ENCODE results near the gene S100A4. TPM values are rescaled to one million over a fixed set of nuclear protein-coding genes. Genes with fewer than 3 reads are reported as not detected.

S100A4 gene
- total and polyA plus RNA-seq, 5 donors = 95.9 to 329 (median 160) TPM

DNA sequence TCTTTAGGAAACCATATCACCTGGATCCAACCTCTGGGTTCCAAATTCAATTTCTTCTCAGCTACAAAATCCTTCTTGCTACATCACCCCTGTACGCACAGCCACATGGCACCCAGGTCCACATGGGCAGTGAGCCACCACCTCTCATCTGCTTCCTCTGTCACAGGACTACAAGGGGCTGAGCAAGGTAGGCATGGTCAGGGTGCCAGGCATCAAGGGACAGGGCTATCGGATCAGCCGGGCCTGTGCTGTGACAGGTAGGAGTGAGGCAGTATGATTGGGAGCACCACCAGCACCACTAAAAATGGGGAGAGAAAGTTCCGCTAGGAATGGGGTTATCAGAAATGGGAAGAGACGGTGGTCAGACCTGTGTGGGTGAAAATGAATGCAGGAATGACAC is 39.2 kb downstream of the S100A4 start:
- Histone ChIP-seq H3K4me1 (ENCODE audit: control insufficient read depth, insufficient read depth, low read length) (peaks cover 3% of the 10 kb centered on the region), H3K4me3 (ENCODE audit: low read length) (no peak overlapping the region), H3K27me3 (ENCODE audit: control insufficient read depth, insufficient read depth) (no peaks in the 10 kb centered on the region), H3K9me3 (ENCODE audit: control insufficient read depth, low read length) (no peaks in the 10 kb centered on the region), H3K27ac (ENCODE audit: low read length) (peak overlapping the region; percentile 93)
- peak; percentile 9 to 13 for ATAC-seq
- intact Hi-C loops (cut with DNase I) = no loop called here
- WGBS = 70% methylated on average over 5 of the region's 5 CpGs
- DNase-seq = peak in 2 of 3 donors; percentile 39 to 74

DNA sequence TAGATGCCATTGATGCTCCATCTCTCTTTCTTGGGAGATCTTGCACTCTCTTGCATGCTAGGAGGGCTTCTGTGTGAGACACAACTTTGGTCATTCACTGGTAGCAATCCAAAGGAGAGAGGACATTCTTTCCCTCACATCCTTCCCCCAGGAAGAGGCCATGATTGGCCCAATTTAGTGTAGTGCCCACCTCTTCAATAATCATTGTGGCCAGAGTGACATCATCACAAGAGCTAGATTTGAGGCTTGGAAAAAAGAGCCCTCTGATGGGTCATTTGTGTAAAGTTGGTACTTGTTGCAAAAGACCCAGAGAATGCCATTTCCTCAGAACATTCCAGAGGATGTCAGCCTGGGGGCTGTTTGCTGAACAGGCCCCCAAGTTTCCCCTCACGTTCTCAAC is 40.0 kb downstream of the S100A4 start:
- no peak overlapping the region for H3K4me3 ChIP-seq (ENCODE audit: low read length)
- no peaks in the 10 kb centered on the region for H3K9me3 ChIP-seq (ENCODE audit: control insufficient read depth, low read length)
- ATAC-seq (no peak), DNase-seq (no peak)
- H3K27me3 ChIP-seq (ENCODE audit: control insufficient read depth, insufficient read depth) = no peaks in the 10 kb centered on the region
- H3K4me1 ChIP-seq (ENCODE audit: control insufficient read depth, insufficient read depth, low read length) = peaks cover 3% of the 10 kb centered on the region
- intact Hi-C loops (cut with DNase I) = no loop called here
- H3K27ac ChIP-seq (ENCODE audit: low read length) = no peak overlapping the region
- whole genome bisulfite sequencing = 85% methylated on average over 1 of the region's 1 CpG

DNA sequence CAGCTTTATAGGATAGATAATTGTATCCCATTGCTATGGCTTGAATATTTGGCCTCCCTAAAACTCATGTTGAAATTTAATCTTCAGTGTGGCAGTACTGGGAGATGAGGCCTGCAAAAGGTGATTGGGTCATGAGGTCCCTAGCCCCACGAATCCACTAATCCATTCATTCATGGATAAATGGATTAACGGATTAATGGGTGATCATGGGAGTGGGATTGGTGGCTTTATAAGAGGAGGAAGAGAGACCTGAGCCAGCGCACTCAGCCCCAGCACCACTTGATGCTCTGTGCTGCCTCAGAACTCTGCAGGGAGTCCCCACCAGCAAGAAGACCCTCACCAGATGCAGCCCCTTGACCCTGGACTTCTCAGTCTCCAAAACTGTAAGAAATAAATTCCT is 41.8 kb downstream of the S100A4 start:
- intact Hi-C loops (cut with DNase I) = no loop called here
- Histone ChIP-seq H3K4me3 (ENCODE audit: low read length) (no peak overlapping the region), H3K27me3 (ENCODE audit: control insufficient read depth, insufficient read depth) (no peaks in the 10 kb centered on the region), H3K4me1 (ENCODE audit: control insufficient read depth, insufficient read depth, low read length) (peaks cover 3% of the 10 kb centered on the region), H3K9me3 (ENCODE audit: control insufficient read depth, low read length) (no peaks in the 10 kb centered on the region), H3K27ac (ENCODE audit: low read length) (no peak overlapping the region)
- no peak for ATAC-seq
- DNase-seq = no peak
- 80% methylated on average over 3 of the region's 3 CpGs for WGBS

DNA sequence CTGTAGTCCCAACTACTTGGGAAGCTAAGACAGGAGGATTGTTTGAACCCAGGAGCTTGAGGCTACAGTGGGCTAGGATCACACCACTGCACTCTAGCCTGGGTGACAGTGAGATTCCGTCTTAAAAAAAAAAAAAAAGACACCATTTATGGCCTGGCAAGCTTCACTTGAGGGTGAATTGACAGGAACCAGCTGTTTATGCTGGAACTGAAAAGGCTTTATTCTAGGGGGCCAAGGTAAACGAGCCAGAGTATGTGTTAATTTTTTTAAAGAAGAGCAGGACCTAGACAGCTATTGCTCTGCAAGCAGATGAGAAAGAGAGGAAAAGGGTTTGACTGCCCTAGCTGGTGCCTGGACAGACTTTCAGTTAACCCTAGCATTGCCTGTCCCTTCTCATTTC is 46.9 kb downstream of the S100A4 start:
- no peak overlapping the region for H3K27ac ChIP-seq (ENCODE audit: low read length)
- ATAC-seq = no peak
- intact Hi-C loops (cut with DNase I) = loop anchor here in 1 of 4 donors (5.0 kb wide), 1 partner anchor 146 kb away; no protein-coding TSS in a partner anchor
- 12% methylated on average over 2 of the region's 2 CpGs for WGBS
- H3K4me3 ChIP-seq (ENCODE audit: low read length) = no peak overlapping the region
- H3K9me3 ChIP-seq (ENCODE audit: control insufficient read depth, low read length) = no peaks in the 10 kb centered on the region
- no peaks in the 10 kb centered on the region for H3K4me1 ChIP-seq (ENCODE audit: control insufficient read depth, insufficient read depth, low read length)
- no peak for DNase-seq
- H3K27me3 ChIP-seq (ENCODE audit: control insufficient read depth, insufficient read depth) = no peaks in the 10 kb centered on the region

DNA sequence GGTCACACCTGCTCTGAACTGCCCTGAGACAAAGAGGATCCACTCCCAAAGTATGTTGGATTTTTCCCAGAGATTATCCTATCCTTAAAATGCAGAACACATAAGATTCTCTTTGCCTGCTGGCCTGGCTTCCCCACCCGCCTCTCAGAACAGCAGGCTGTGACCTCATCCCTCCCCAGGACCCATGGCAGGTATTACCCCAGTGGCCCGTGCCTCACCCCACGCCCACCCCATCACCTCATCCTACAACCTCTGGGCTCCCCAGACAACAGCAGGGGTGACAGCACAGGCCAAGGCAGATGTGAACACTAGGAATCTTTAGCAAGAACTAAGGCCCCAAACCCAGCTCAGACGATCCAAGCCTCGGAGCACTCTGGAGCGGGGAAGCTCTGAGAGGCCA is 50.1 kb downstream of the S100A4 start:
- Histone ChIP-seq H3K27ac (ENCODE audit: low read length) (no peak overlapping the region), H3K4me3 (ENCODE audit: low read length) (no peak overlapping the region), H3K4me1 (ENCODE audit: control insufficient read depth, insufficient read depth, low read length) (no peaks in the 10 kb centered on the region), H3K9me3 (ENCODE audit: control insufficient read depth, low read length) (no peaks in the 10 kb centered on the region), H3K27me3 (ENCODE audit: control insufficient read depth, insufficient read depth) (no peaks in the 10 kb centered on the region)
- WGBS = 75% methylated on average over 6 of the region's 6 CpGs
- DNase-seq (no peak), ATAC-seq (peak in 1 of 2 donors; percentile 17)
- intact Hi-C loops (cut with DNase I) = loop anchor here (2.0 to 5.0 kb wide), 2 partner anchors 143 kb away; no protein-coding TSS in a partner anchor

DNA sequence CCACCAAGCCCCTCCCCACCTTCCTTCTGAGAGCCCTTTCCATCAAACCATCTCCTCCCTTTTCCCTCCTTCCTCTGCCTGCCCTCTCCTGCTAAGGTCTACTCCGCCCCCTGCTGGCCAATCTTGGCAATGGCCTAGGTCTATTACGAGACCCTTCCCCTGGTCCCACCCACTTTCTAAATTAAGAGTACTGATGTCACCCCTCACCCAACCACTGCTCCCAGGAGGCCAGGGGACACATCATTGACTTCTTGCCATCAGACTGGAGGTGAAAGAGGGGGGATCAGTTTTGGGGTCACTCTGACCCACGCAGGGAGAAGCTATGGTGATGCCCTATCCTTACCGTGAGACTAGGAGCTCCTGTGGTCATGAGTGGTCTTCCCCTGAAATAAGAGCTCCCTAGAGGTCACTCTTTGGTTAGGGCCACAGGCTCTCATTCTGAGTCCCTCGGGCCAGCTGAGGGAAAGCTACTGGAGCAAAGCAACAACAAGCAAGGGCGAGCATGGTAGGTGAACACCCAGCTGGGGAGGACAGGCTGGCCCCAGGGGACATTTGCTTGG is 50.5 kb downstream of the S100A4 start:
- intact Hi-C loops (cut with DNase I) = loop anchor here (2.0 to 5.0 kb wide), 2 partner anchors 142 to 143 kb away; no protein-coding TSS in a partner anchor
- ATAC-seq = peak; percentile 65 to 69
- DNase-seq = peak; percentile 82 to 93 (median 91)
- Histone ChIP-seq H3K4me3 (ENCODE audit: low read length) (no peak overlapping the region), H3K4me1 (ENCODE audit: control insufficient read depth, insufficient read depth, low read length) (peaks cover under 1% of the 10 kb centered on the region), H3K27me3 (ENCODE audit: control insufficient read depth, insufficient read depth) (no peaks in the 10 kb centered on the region), H3K9me3 (ENCODE audit: control insufficient read depth, low read length) (no peaks in the 10 kb centered on the region), H3K27ac (ENCODE audit: low read length) (no peak overlapping the region)
- WGBS = 42% methylated on average over 6 of the region's 6 CpGs

Other genes with a start within 250 kb of the S100A4 start
- not detected for gene PGLYRP3, start 232.9 kb downstream of the S100A4 start, total RNA-seq
- not detected for gene PGLYRP3, start 232.9 kb downstream of the S100A4 start, polyA plus RNA-seq
- not detected for gene PGLYRP4, start 197.0 kb downstream of the S100A4 start, total RNA-seq
- not detected for gene PGLYRP4, start 197.0 kb downstream of the S100A4 start, polyA plus RNA-seq
- gene S100A9, start 188.0 kb downstream of the S100A4 start, total RNA-seq = 100 to 1,000 TPM in 3 of 4 donors, 10 to 100 TPM in 1; 48.6 to 167 (median 142) TPM
- gene S100A9, start 188.0 kb downstream of the S100A4 start, polyA plus RNA-seq = 69.9 TPM
- gene S100A12, start 170.2 kb downstream of the S100A4 start, total RNA-seq = 1 to 10 TPM in 3 of 4 donors, under 1 TPM in 1; 0.68 to 2.6 (median 2.0) TPM
- 1.9 TPM for gene S100A12, start 170.2 kb downstream of the S100A4 start, polyA plus RNA-seq
- gene S100A8, start 154.7 kb downstream of the S100A4 start, total RNA-seq = 10 to 100 TPM; 27.5 to 98.1 (median 66.9) TPM
- gene S100A8, start 154.7 kb downstream of the S100A4 start, polyA plus RNA-seq = 42.3 TPM
- gene S100A7A, start 129.3 kb downstream of the S100A4 start, total RNA-seq = not detected
- not detected for gene S100A7A, start 129.3 kb downstream of the S100A4 start, polyA plus RNA-seq
- not detected for gene S100A7, start 85.2 kb downstream of the S100A4 start, total RNA-seq
- gene S100A7, start 85.2 kb downstream of the S100A4 start, polyA plus RNA-seq = not detected
- 100 to 1,000 TPM; 334 to 461 (median 411) TPM for gene S100A6, start 9.8 kb downstream of the S100A4 start, total RNA-seq
- gene S100A6, start 9.8 kb downstream of the S100A4 start, polyA plus RNA-seq = 819 TPM
- gene S100A5, start 4.9 kb downstream of the S100A4 start, total RNA-seq = not detected
- gene S100A5, start 4.9 kb downstream of the S100A4 start, polyA plus RNA-seq = not detected
- 1 to 10 TPM in 2 of 4 donors, under 1 TPM in 2; 0.54 to 2.0 (median 1.1) TPM for gene S100A3, start 3.5 kb upstream of the S100A4 start, total RNA-seq
- 1.6 TPM for gene S100A3, start 3.5 kb upstream of the S100A4 start, polyA plus RNA-seq
- gene S100A2, start 20.0 kb upstream of the S100A4 start, total RNA-seq = 1 to 10 TPM in 1 of 4 donors, under 1 TPM in 3; 0.92 to 1.2 (median 0.97) TPM
- 3.7 TPM for gene S100A2, start 20.0 kb upstream of the S100A4 start, polyA plus RNA-seq
- 10 to 100 TPM; 42.6 to 56.1 (median 44.3) TPM for gene S100A16, start 67.3 kb upstream of the S100A4 start, total RNA-seq
- gene S100A16, start 67.3 kb upstream of the S100A4 start, polyA plus RNA-seq = 73.9 TPM
- 1 to 10 TPM; 2.5 to 5.6 (median 3.8) TPM for gene S100A14, start 70.5 kb upstream of the S100A4 start, total RNA-seq
- 4.3 TPM for gene S100A14, start 70.5 kb upstream of the S100A4 start, polyA plus RNA-seq
- gene S100A13, start 81.7 kb upstream of the S100A4 start, total RNA-seq = 100 to 1,000 TPM; 183 to 265 (median 220) TPM
- gene S100A13, start 81.7 kb upstream of the S100A4 start, polyA plus RNA-seq = 295 TPM
- gene S100A1, start 82.6 kb upstream of the S100A4 start, total RNA-seq = 1,000 to 10,000 TPM; 1,233 to 1,764 (median 1,522) TPM
- gene S100A1, start 82.6 kb upstream of the S100A4 start, polyA plus RNA-seq = 2,571 TPM
- gene CHTOP, start 88.3 kb upstream of the S100A4 start, total RNA-seq = 10 to 100 TPM; 56.1 to 75.3 (median 66.1) TPM
- gene CHTOP, start 88.3 kb upstream of the S100A4 start, polyA plus RNA-seq = 65.0 TPM
- gene SNAPIN, start 112.9 kb upstream of the S100A4 start, total RNA-seq = 10 to 100 TPM; 42.8 to 66.3 (median 53.7) TPM
- 75.4 TPM for gene SNAPIN, start 112.9 kb upstream of the S100A4 start, polyA plus RNA-seq
- 10 to 100 TPM; 66.9 to 85.0 (median 70.2) TPM for gene ILF2, start 125.2 kb upstream of the S100A4 start, total RNA-seq
- 45.6 TPM for gene ILF2, start 125.2 kb upstream of the S100A4 start, polyA plus RNA-seq
- 10 to 100 TPM; 21.2 to 31.2 (median 25.5) TPM for gene NPR1, start 132.9 kb upstream of the S100A4 start, total RNA-seq
- 26.0 TPM for gene NPR1, start 132.9 kb upstream of the S100A4 start, polyA plus RNA-seq
- gene INTS3, start 182.2 kb upstream of the S100A4 start, total RNA-seq = 10 to 100 TPM; 30.6 to 41.8 (median 33.7) TPM
- gene INTS3, start 182.2 kb upstream of the S100A4 start, polyA plus RNA-seq = 26.4 TPM
- 10 to 100 TPM; 16.9 to 22.0 (median 20.1) TPM for gene SLC27A3, start 229.6 kb upstream of the S100A4 start, total RNA-seq
- 26.5 TPM for gene SLC27A3, start 229.6 kb upstream of the S100A4 start, polyA plus RNA-seq